Stimulated activated CD8-positive, alpha-beta memory T cell treated with anti-CD3 and anti-CD28 coated beads, Interleukin-15, amount 100 ng/mL, for 24 hours (primary cell): ENCODE results near the gene UNC5CL.
"Not testable (repeated sequence)": the region's sequence is repeated elsewhere in the genome, so short reads cannot be mapped to it uniquely, and the experiment has no call there.

Experiments used
- DNase-seq: peaks from one replicate; pipeline ENCODE4 v3.0.0-alpha.2; 2020; ENCODE audit warnings: low read depth

The UNC5CL gene

GRCh38 chr6:41038205-41038604 is 816 bp downstream of the UNC5CL start:
- DNase-seq, result no peak

GRCh38 chr6:41037107-41037900 is 1.7 kb downstream of the UNC5CL start:
- no peak for DNase-seq

GRCh38 chr6:41036601-41037000 is 2.4 kb downstream of the UNC5CL start:
- no peak for DNase-seq

- no peak for DNase-seq
Observed at GRCh38 chr6:41036186-41036585, 2.8 kb downstream of the UNC5CL start.

GRCh38 chr6:41033776-41034175 is 5.2 kb downstream of the UNC5CL start:
- no peak for DNase-seq

GRCh38 chr6:41032830-41033229 is 6.2 kb downstream of the UNC5CL start:
- no peak for DNase-seq

- no peak for DNase-seq
Observed at GRCh38 chr6:41028561-41029412, 10.2 kb downstream of the UNC5CL start.

GRCh38 chr6:41027799-41028560 is 11.0 kb downstream of the UNC5CL start:
- DNase-seq, result peak; percentile 61

GRCh38 chr6:41027241-41027640 is 11.8 kb downstream of the UNC5CL start:
- no peak for DNase-seq

- DNase-seq, result no peak
Observed at GRCh38 chr6:41025966-41026530, 13.0 kb downstream of the UNC5CL start.

GRCh38 chr6:41023114-41023513 is 15.9 kb downstream of the UNC5CL start:
- no peak for DNase-seq

- DNase-seq, result no peak
Observed at GRCh38 chr6:41022294-41022693, 16.7 kb downstream of the UNC5CL start.

GRCh38 chr6:41021832-41022231 is 17.2 kb downstream of the UNC5CL start:
- no peak for DNase-seq

GRCh38 chr6:41017663-41018062 is 21.4 kb downstream of the UNC5CL start:
- no peak for DNase-seq

GRCh38 chr6:41015860-41016259 is 23.2 kb downstream of the UNC5CL start:
- DNase-seq, result not testable (repeated sequence)

GRCh38 chr6:41014780-41015179 is 24.2 kb downstream of the UNC5CL start:
- DNase-seq, result no peak

- DNase-seq, result no peak
Observed at GRCh38 chr6:41013466-41014153, 25.4 kb downstream of the UNC5CL start.

GRCh38 chr6:41011673-41012072 is 27.3 kb downstream of the UNC5CL start:
- no peak for DNase-seq

- no peak for DNase-seq
Observed at GRCh38 chr6:41009669-41010068, 29.4 kb downstream of the UNC5CL start.

GRCh38 chr6:41008011-41008410 is 31.0 kb downstream of the UNC5CL start:
- no peak for DNase-seq

- DNase-seq, result not testable (repeated sequence)
Observed at GRCh38 chr6:41006980-41007379, 32.0 kb downstream of the UNC5CL start.
